ENCODE results near the gene HBQ1. TPM values are rescaled to one million over a fixed set of nuclear protein-coding genes. Genes with fewer than 3 reads are reported as not detected.
A peak's percentile ranks its signal among the peaks of the same experiment; 100 is the strongest.
"Not testable (repeated sequence)": the region's sequence is repeated elsewhere in the genome, so short reads cannot be mapped to it uniquely, and the experiment has no call there.

HBQ1 gene
- polyA plus RNA-seq, 6 donors from 2014 or later = not detected

DNA sequence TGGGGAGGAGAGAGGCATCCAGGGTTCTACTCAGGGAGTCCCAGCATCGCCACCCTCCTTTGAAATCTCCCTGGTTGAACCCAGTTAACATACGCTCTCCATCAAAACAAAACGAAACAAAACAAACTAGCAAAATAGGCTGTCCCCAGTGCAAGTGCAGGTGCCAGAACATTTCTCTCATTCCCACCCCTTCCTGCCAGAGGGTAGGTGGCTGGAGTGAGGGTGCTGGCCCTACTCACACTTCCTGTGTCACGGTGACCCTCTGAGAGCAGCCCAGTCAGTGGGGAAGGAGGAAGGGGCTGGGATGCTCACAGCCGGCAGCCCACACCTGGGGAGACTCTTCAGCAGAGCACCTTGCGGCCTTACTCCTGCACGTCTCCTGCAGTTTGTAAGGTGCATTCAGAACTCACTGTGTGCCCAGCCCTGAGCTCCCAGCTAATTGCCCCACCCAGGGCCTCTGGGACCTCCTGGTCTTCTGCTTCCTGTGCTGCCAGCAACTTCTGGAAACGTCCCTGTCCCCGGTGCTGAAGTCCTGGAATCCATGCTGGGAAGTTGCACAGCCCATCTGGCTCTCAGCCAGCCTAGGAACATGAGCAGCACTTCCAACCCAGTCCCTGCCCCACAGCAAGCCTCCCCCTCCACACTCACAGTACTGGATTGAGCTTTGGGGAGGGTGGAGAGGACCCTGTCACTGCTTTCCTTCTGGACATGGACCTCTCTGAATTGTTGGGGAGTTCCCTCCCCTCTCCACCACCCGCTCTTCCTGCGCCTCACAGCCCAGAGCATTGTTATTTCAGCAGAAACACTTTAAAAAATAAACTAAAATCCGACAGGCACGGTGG, 6.1 kb upstream of the HBQ1 start:
- not testable (repeated sequence) for ATAC-seq (ENCODE audit: low read depth in 2 of 2); H3K36me3 Mint-ChIP-seq; H3K9me3 Mint-ChIP-seq; DNase-seq
- Mint-ChIP-seq H3K4me1 (peaks cover 4 to 18% (median 14%) of the 10 kb centered on the region in 3 donors), H3K4me3 (peak overlapping the region in 6 of 8 donors; percentile 38 to 63 (median 52)), H3K27ac (peak overlapping the region in 1 of 6 donors; percentile 49), H3K27me3 (peaks cover 33 to 71% (median 67%) of the 10 kb centered on the region in 3 donors)

GRCh38 chr16:175011-175949, 5.0 kb upstream of the HBQ1 start:
- no peak for ATAC-seq (ENCODE audit: low read depth in 2 of 2)
- H3K27me3 Mint-ChIP-seq = peaks cover 30 to 60% (median 57%) of the 10 kb centered on the region in 3 donors
- H3K4me3 Mint-ChIP-seq = peak overlapping the region in 7 of 8 donors; percentile 5 to 61 (median 38)
- H3K36me3 Mint-ChIP-seq = no peaks in the 10 kb centered on the region
- no peaks in the 10 kb centered on the region for H3K9me3 Mint-ChIP-seq
- DNase-seq = no peak
- peaks cover 4 to 23% (median 14%) of the 10 kb centered on the region in 3 donors for H3K4me1 Mint-ChIP-seq
- peak overlapping the region in 2 of 6 donors; percentile 44 to 83 for H3K27ac Mint-ChIP-seq

DNA sequence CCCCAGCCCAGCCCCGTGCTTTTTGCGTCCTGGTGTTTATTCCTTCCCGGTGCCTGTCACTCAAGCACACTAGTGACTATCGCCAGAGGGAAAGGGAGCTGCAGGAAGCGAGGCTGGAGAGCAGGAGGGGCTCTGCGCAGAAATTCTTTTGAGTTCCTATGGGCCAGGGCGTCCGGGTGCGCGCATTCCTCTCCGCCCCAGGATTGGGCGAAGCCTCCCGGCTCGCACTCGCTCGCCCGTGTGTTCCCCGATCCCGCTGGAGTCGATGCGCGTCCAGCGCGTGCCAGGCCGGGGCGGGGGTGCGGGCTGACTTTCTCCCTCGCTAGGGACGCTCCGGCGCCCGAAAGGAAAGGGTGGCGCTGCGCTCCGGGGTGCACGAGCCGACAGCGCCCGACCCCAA, 4.3 kb upstream of the HBQ1 start:
- ATAC-seq (ENCODE audit: low read depth in 2 of 2); H3K36me3 Mint-ChIP-seq; DNase-seq; H3K9me3 Mint-ChIP-seq; H3K27ac Mint-ChIP-seq: not testable (repeated sequence)
- Mint-ChIP-seq H3K27me3 (peaks cover 25 to 52% (median 49%) of the 10 kb centered on the region in 3 donors), H3K4me1 (peaks cover 4 to 23% (median 14%) of the 10 kb centered on the region in 3 donors), H3K4me3 (peak overlapping the region in 3 of 8 donors; percentile 28 to 39 (median 35))

GRCh38 chr16:176477-177382, 3.5 kb upstream of the HBQ1 start, which contains the start of gene HBA1:
Gene HBA1 (plus strand): TSS chr16:176680. CDS start chr16:176717, 37 bp downstream.
- DNase-seq, H3K36me3 Mint-ChIP-seq, H3K9me3 Mint-ChIP-seq, H3K27ac Mint-ChIP-seq: not testable (repeated sequence)
- peak within 1 kb of the TSS in 7 of 8 donors; percentile 31 to 70 (median 52) for H3K4me3 Mint-ChIP-seq
- peak; percentile 36 to 43 for ATAC-seq (ENCODE audit: low read depth in 2 of 2)
- peaks cover 22 to 45% (median 42%) of the 10 kb centered on the region in 3 donors for H3K27me3 Mint-ChIP-seq
- H3K4me1 Mint-ChIP-seq = peaks cover 4 to 21% (median 14%) of the 10 kb centered on the region in 3 donors

- Mint-ChIP-seq H3K4me1 (peaks cover 4 to 20% (median 14%) of the 10 kb centered on the region in 3 donors), H3K27me3 (peaks cover 19 to 42% (median 38%) of the 10 kb centered on the region in 3 donors), H3K4me3 (peak overlapping the region in 7 of 8 donors; percentile 13 to 75 (median 42)), H3K36me3 (no peaks in the 10 kb centered on the region), H3K9me3 (no peaks in the 10 kb centered on the region), H3K27ac (no peak overlapping the region)
- ATAC-seq (ENCODE audit: low read depth in 2 of 2) (no peak), DNase-seq (no peak)
These were observed 2.9 kb upstream of the HBQ1 start for GRCh38 chr16:177394-177822.

DNA sequence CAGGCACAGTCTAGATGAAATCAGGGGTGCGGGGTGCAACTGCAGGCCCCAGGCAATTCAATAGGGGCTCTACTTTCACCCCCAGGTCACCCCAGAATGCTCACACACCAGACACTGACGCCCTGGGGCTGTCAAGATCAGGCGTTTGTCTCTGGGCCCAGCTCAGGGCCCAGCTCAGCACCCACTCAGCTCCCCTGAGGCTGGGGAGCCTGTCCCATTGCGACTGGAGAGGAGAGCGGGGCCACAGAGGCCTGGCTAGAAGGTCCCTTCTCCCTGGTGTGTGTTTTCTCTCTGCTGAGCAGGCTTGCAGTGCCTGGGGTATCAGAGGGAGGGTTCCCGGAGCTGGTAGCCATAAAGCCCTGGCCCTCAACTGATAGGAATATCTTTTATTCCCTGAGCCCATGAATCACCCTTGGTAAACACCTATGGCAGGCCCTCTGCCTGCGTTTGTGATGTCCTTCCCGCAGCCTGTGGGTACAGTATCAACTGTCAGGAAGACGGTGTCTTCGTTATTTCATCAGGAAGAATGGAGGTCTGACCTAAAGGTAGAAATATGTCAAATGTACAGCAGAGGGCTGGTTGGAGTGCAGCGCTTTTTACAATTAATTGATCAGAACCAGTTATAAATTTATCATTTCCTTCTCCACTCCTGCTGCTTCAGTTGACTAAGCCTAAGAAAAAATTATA, 2.1 kb upstream of the HBQ1 start:
- no peak overlapping the region for H3K27ac Mint-ChIP-seq
- no peak for ATAC-seq (ENCODE audit: low read depth in 2 of 2)
- DNase-seq = no peak
- peaks cover 19 to 42% (median 38%) of the 10 kb centered on the region in 3 donors for H3K27me3 Mint-ChIP-seq
- H3K4me3 Mint-ChIP-seq = peak overlapping the region in 4 of 8 donors; percentile 10 to 52 (median 34)
- peaks cover 4 to 20% (median 14%) of the 10 kb centered on the region in 3 donors for H3K4me1 Mint-ChIP-seq
- no peaks in the 10 kb centered on the region for H3K9me3 Mint-ChIP-seq
- no peaks in the 10 kb centered on the region for H3K36me3 Mint-ChIP-seq

DNA sequence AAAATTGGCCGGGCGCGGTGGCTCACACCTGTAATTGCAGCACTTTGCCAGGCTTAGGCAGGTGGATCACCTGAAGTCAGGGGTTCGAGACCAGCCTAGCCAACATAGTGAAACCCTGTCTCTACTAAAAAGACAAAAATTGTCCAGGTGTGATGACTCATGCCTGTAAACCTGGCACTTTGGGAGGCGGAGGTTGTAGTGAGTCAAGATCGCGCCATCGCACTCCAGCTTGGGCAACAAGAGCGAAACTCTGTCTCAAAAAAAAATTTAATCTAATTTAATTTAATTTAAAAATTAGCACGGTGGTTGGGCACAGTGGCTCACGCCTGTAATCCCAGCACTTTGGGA, 1.6 kb upstream of the HBQ1 start:
- DNase-seq = no peak
- H3K27me3 Mint-ChIP-seq = peaks cover 19 to 37% (median 32%) of the 10 kb centered on the region in 3 donors
- H3K27ac Mint-ChIP-seq = no peak overlapping the region
- no peak for ATAC-seq (ENCODE audit: low read depth in 2 of 2)
- H3K9me3 Mint-ChIP-seq = no peaks in the 10 kb centered on the region
- peaks cover 4 to 18% (median 14%) of the 10 kb centered on the region in 3 donors for H3K4me1 Mint-ChIP-seq
- peak overlapping the region in 1 of 8 donors; percentile 30 for H3K4me3 Mint-ChIP-seq
- H3K36me3 Mint-ChIP-seq = no peaks in the 10 kb centered on the region

- DNase-seq = no peak
- peak overlapping the region in 6 of 8 donors; percentile 51 to 79 (median 64) for H3K4me3 Mint-ChIP-seq
- peaks cover 4 to 17% (median 13%) of the 10 kb centered on the region in 3 donors for H3K4me1 Mint-ChIP-seq
These were observed 807 bp upstream of the HBQ1 start for GRCh38 chr16:179211-180092.

GRCh38 chr16:180681-181564, 664 bp downstream of the HBQ1 start:
- peaks cover 11 to 16% (median 11%) of the 10 kb centered on the region in 3 donors for H3K27me3 Mint-ChIP-seq
- H3K4me3 Mint-ChIP-seq = peak overlapping the region; percentile 21 to 85 (median 42)
- peak; percentile 80 for DNase-seq
- H3K27ac Mint-ChIP-seq = no peak overlapping the region
- H3K36me3 Mint-ChIP-seq = peaks cover 0 to 5% of the 10 kb centered on the region in 2 donors
- H3K4me1 Mint-ChIP-seq = peaks cover 0 to 5% (median 3%) of the 10 kb centered on the region in 3 donors
- no peaks in the 10 kb centered on the region for H3K9me3 Mint-ChIP-seq
- ATAC-seq (ENCODE audit: low read depth in 2 of 2) = peak; percentile 86 to 88

More at GRCh38 chr16:179211-180092, 807 bp upstream of the HBQ1 start:
- H3K27me3 Mint-ChIP-seq = peaks cover 18 to 29% (median 25%) of the 10 kb centered on the region in 3 donors
- no peaks in the 10 kb centered on the region for H3K9me3 Mint-ChIP-seq
- peak overlapping the region in 2 of 6 donors; percentile 9 to 36 for H3K27ac Mint-ChIP-seq
- no peak for ATAC-seq (ENCODE audit: low read depth in 2 of 2)
- no peaks in the 10 kb centered on the region for H3K36me3 Mint-ChIP-seq

- DNase-seq (no peak), ATAC-seq (ENCODE audit: low read depth in 2 of 2) (no peak)
- H3K9me3 Mint-ChIP-seq = no peaks in the 10 kb centered on the region
- peak overlapping the region in 3 of 8 donors; percentile 39 to 57 (median 43) for H3K4me3 Mint-ChIP-seq
- peaks cover 0 to 7% of the 10 kb centered on the region in 2 donors for H3K36me3 Mint-ChIP-seq
- peaks cover 11 to 16% (median 11%) of the 10 kb centered on the region in 3 donors for H3K27me3 Mint-ChIP-seq
- H3K27ac Mint-ChIP-seq = peak overlapping the region in 1 of 6 donors; percentile 81
- peaks cover 0 to 5% (median 3%) of the 10 kb centered on the region in 3 donors for H3K4me1 Mint-ChIP-seq
These were observed 1.3 kb downstream of the HBQ1 start for GRCh38 chr16:181565-182021.

Data from naive B cell (primary cell).